Ovary (tissue), 9 donors: ENCODE measurements around the gene INPP5D. TPM values are rescaled to one million over a fixed set of nuclear protein-coding genes. Genes with fewer than 3 reads are reported as not detected.

ENCODE experiments used
- DNase-seq, 5 donors: peaks; one replicate each; pipeline ENCODE4 v3.0.0-alpha.2; 2019 to 2020
- H3K27ac ChIP-seq, 2 donors: fragments of 200-600 bp; one replicate each; pipeline versions ENCODE4 v1.5.1 to v1.8.0; 2019 to 2022
- H3K27me3 ChIP-seq: fragments of 200-600 bp; one replicate; pipeline ENCODE4 v1.8.0; 2022
- H3K36me3 ChIP-seq: fragments of 200-600 bp; sonication (generic); one replicate; pipeline ENCODE4 v1.5.1; 2019
- H3K4me1 ChIP-seq: one replicate; pipeline ENCODE4 v1.8.1; 2013; ENCODE audit warnings: mild to moderate bottlenecking, moderate library complexity; ENCODE audit not compliant: insufficient read depth
- H3K4me3 ChIP-seq: fragments of 200-600 bp; sonication (generic); one replicate; pipeline ENCODE4 v1.5.1; 2017
- H3K9me3 ChIP-seq, 2 donors: fragments of 200-600 bp in 1 of 2; sonication (generic) in 1 of 2; one replicate each; pipeline versions ENCODE4 v1.5.1 to v1.8.1; 2013 to 2019; ENCODE audit warnings: mild to moderate bottlenecking in 1 of 2, moderate library complexity in 1 of 2
- EP300 ChIP-seq: sonication (generic); formaldehyde crosslinking; IDR thresholded peaks from one replicate; pipeline ENCODE4 v1.6.1; 2017; ENCODE audit warnings: antibody characterized with exemption
- POLR2A ChIP-seq: fragments of 450-650 bp; IDR thresholded peaks from one replicate; pipeline ENCODE4 v1.6.1; 2017; ENCODE audit warnings: antibody characterized with exemption, mild to moderate bottlenecking, moderate library complexity
- WGBS, 3 donors: extraction: QIAGEN DNeasy Blood & Tissue Kit in 1 of 3; methylation state at CpG; one replicate each; pipeline versions ENCODE4 v1.1.5 to v1.1.7; 2013 to 2017; 5-methylcytosine and 5-hydroxymethylcytosine counted together
- intact Hi-C, 4 donors: fragments of 100-400 bp; cut with DNase I; formaldehyde crosslinking; loops; one replicate each; pipeline versions ENCODE4 v1.11.0 to v1.15.1; 2022 to 2023
- polyA plus RNA-seq, 2 donors: library from polyadenylated mRNA; stranded (reverse); fragments of 200-250 nt in 1 of 2; fragments of 350-450 nt in 1 of 2; fragmentation: Illumina TruSeq in 1 of 2; extraction: RNeasy Lipid Tissue Mini Kit (QIAGEN cat#74804) in 1 of 2; gene quantifications; one replicate each; pipeline ENCODE4 v1.2.3, GENCODE V29; 2013 to 2014
- total RNA-seq, 7 donors: library from RNA; depleted of rRNA in 2 of 7; stranded (reverse); fragments of >200 nt in 2 of 7; fragmentation: NEBNext Ultra II Directional in 3 of 7; extraction: Animal tissue kit (Norgen Biotek cat#: 25700) in 3 of 7; gene quantifications; one replicate each; pipeline versions ENCODE4 v1.1.0 to v1.2.4, GENCODE V29; 2016 to 2023
- TF ChIP-seq, protein P1 (sequence below), 3 donors: fragments of 450-650 bp in 2 of 3; fragments of 200-600 bp in 1 of 3; IDR thresholded peaks; one replicate each; pipeline versions ENCODE4 v1.5.1 to v1.8.0; 2016 to 2022; ENCODE audit warnings: antibody characterized with exemption in 3 of 3, mild to moderate bottlenecking in 1 of 3
- donor health status: DM: no; HTN: no; CAD: no; lungs with moderate emphysema.
- donor health status: DM: no; HTN: no; CAD: no.
- donor health status: Bipolar disorder and iron deficiency.
- donor health status: DM: yes; HTN: yes; CAD: no.
- donor health status: DM: no; HTN: no; CAD: no.
- donor health status: DM: yes; HTN: yes; CAD: no.

Gene INPP5D
- total and polyA plus RNA-seq, 9 donors = 4.1 to 14.4 (median 7.7) TPM

DNA sequence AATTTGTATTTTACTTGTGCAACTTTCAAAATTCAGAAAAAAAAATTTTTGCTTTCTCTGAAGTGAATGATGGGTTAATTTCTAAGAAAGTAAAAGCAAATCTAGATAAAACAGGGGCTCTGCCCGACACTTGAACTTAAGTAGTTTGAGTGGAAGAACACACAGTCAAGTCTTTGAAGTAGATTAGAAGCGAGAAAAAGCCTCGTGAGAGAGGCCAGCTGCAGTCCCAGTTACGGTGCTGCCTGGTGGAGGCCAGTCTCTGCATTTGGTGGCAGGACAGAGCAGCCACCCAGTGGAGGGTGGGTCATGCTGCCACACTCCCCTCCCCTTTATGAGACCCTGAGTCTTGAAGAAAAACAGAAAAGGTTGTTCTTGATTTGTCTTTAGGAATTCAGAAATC lies 81.8 kb downstream of the INPP5D start:
- H3K9me3 ChIP-seq = no peaks in the 10 kb centered on the region
- WGBS, 3 donors = 19 to 31% (median 27%) methylated on average over 4 of the region's 4 CpGs
- no peaks in the 10 kb centered on the region for H3K27me3 ChIP-seq
- no peak for DNase-seq
- intact Hi-C loops = no loop called here
- H3K27ac ChIP-seq = no peak overlapping the region
- H3K4me1 ChIP-seq = no peaks in the 10 kb centered on the region
- no peak for TF ChIP-seq EP300
- TF ChIP-seq POLR2A = no peak
- TF ChIP-seq, protein P1, sequence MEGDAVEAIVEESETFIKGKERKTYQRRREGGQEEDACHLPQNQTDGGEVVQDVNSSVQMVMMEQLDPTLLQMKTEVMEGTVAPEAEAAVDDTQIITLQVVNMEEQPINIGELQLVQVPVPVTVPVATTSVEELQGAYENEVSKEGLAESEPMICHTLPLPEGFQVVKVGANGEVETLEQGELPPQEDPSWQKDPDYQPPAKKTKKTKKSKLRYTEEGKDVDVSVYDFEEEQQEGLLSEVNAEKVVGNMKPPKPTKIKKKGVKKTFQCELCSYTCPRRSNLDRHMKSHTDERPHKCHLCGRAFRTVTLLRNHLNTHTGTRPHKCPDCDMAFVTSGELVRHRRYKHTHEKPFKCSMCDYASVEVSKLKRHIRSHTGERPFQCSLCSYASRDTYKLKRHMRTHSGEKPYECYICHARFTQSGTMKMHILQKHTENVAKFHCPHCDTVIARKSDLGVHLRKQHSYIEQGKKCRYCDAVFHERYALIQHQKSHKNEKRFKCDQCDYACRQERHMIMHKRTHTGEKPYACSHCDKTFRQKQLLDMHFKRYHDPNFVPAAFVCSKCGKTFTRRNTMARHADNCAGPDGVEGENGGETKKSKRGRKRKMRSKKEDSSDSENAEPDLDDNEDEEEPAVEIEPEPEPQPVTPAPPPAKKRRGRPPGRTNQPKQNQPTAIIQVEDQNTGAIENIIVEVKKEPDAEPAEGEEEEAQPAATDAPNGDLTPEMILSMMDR (IDR thresholded peaks at IDR 0.05) = no peak
- no peaks in the 10 kb centered on the region for H3K36me3 ChIP-seq
- H3K4me3 ChIP-seq = no peak overlapping the region

GRCh38 chr2:233142355-233142897 lies 82.3 kb downstream of the INPP5D start:
- H3K4me1 ChIP-seq = no peaks in the 10 kb centered on the region
- TF ChIP-seq, protein P1 (IDR thresholded peaks at IDR 0.05) = no peak
- TF ChIP-seq POLR2A (no peak), EP300 (no peak)
- H3K27me3 ChIP-seq = no peaks in the 10 kb centered on the region
- DNase-seq = no peak
- H3K9me3 ChIP-seq = no peaks in the 10 kb centered on the region
- no peaks in the 10 kb centered on the region for H3K36me3 ChIP-seq
- intact Hi-C loops = no loop called here
- no peak overlapping the region for H3K27ac ChIP-seq
- no peak overlapping the region for H3K4me3 ChIP-seq
- WGBS, 3 donors = 59 to 75% (median 66%) methylated on average over 6 of the region's 6 CpGs

- no peak overlapping the region for H3K27ac ChIP-seq
- no peaks in the 10 kb centered on the region for H3K36me3 ChIP-seq
- TF ChIP-seq POLR2A (no peak), EP300 (no peak)
- TF ChIP-seq, protein P1 (IDR thresholded peaks at IDR 0.05) = no peak
- WGBS, 3 donors = 78 to 91% (median 88%) methylated on average over 3 of the region's 3 CpGs
- H3K4me1 ChIP-seq = no peaks in the 10 kb centered on the region
- no peak for DNase-seq
- intact Hi-C loops = no loop called here
- no peaks in the 10 kb centered on the region for H3K9me3 ChIP-seq
- H3K27me3 ChIP-seq = no peaks in the 10 kb centered on the region
- no peak overlapping the region for H3K4me3 ChIP-seq
Observed at GRCh38 chr2:233143700-233144331, 83.7 kb downstream of the INPP5D start.

DNA sequence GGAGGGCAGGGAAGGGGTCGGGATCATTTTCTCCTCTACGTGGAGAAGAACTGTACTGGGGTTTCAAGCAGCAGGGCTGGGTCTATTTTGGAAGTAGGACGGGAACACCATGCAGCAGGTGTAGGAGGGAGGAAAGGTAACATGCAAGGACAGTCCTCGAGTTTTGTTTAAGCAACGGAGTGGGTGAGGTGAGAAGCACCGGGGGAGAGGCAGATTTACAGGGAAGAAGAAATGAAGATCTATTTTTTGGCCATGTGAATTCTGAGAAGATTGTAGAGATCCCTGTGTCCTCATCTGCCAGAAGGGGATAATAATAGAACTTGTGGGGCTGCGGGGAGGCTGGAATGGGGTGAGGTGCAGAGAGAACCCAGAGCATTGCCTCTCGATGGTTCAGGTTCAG lies 85.6 kb downstream of the INPP5D start:
- TF ChIP-seq EP300 (no peak), POLR2A (no peak)
- TF ChIP-seq, protein P1 (IDR thresholded peaks at IDR 0.05) = no peak
- H3K4me3 ChIP-seq = no peak overlapping the region
- no peaks in the 10 kb centered on the region for H3K27me3 ChIP-seq
- H3K9me3 ChIP-seq = no peaks in the 10 kb centered on the region
- H3K36me3 ChIP-seq = no peaks in the 10 kb centered on the region
- intact Hi-C loops = no loop called here
- H3K27ac ChIP-seq = no peak overlapping the region
- no peaks in the 10 kb centered on the region for H3K4me1 ChIP-seq
- WGBS, 3 donors = 82 to 88% (median 85%) methylated on average over 8 of the region's 8 CpGs
- no peak for DNase-seq
